Sigmoid colon (tissue), 7 donors: Measurements from ENCODE around the gene UBE2S. TPM values are rescaled to one million over a fixed set of nuclear protein-coding genes. Genes with fewer than 3 reads are reported as not detected.
"Not testable (repeated sequence)": the region's sequence is repeated elsewhere in the genome, so short reads cannot be mapped to it uniquely, and the experiment has no call there.

ENCODE experiments used
- DNase-seq: peaks from one replicate; pipeline ENCODE4 v3.0.0-alpha.2; 2019
- H3K27ac ChIP-seq, 4 donors: fragments of 200-600 bp; sonication (generic); one replicate each; pipeline ENCODE4 v1.5.1; 2016 to 2019; ENCODE audit warnings: mild to moderate bottlenecking in 1 of 4
- H3K27me3 ChIP-seq, 3 donors: fragments of 200-600 bp; sonication (generic); one replicate each; pipeline ENCODE4 v1.5.1; 2019; ENCODE audit warnings: mild to moderate bottlenecking in 1 of 3
- H3K36me3 ChIP-seq, 4 donors: fragments of 200-600 bp; sonication (generic); one replicate each; pipeline ENCODE4 v1.5.1; 2016 to 2019
- H3K4me1 ChIP-seq, 4 donors: fragments of 200-600 bp; sonication (generic); one replicate each; pipeline ENCODE4 v1.5.1; 2017 to 2019
- H3K4me3 ChIP-seq, 4 donors: fragments of 200-600 bp; sonication (generic); one replicate each; pipeline ENCODE4 v1.5.1; 2017 to 2019; ENCODE audit warnings: mild to moderate bottlenecking in 2 of 4, moderate library complexity in 1 of 4
- H3K9me3 ChIP-seq, 4 donors: fragments of 200-600 bp in 3 of 4; sonication (generic) in 3 of 4; one replicate each; pipeline versions ENCODE4 v1.5.1 to v1.6.1; 2013 to 2019
- EP300 ChIP-seq, 4 donors: sonication (generic); formaldehyde crosslinking; IDR thresholded peaks; one replicate each; pipeline ENCODE4 v1.6.1; 2017; ENCODE audit warnings: antibody characterized with exemption in 4 of 4
- POLR2A ChIP-seq, 2 donors: fragments of 450-650 bp; IDR thresholded peaks; one replicate each; pipeline ENCODE4 v1.6.1; 2016; ENCODE audit warnings: antibody characterized with exemption in 2 of 2, mild to moderate bottlenecking in 2 of 2, moderate library complexity in 2 of 2
- POLR2AphosphoS5 ChIP-seq, 4 donors: sonication (generic); formaldehyde crosslinking; IDR thresholded peaks; one replicate each; pipeline ENCODE4 v1.6.1; 2017; ENCODE audit warnings: antibody characterized with exemption in 4 of 4
- WGBS, 2 donors: extraction: QIAGEN DNeasy Blood & Tissue Kit; methylation state at CpG; one replicate each; pipeline ENCODE4 v1.1.7; 2013; 5-methylcytosine and 5-hydroxymethylcytosine counted together
- intact Hi-C: fragments of 100-400 bp; cut with DNase I; formaldehyde crosslinking; loops from one replicate; pipeline ENCODE4 v1.15.1; 2023
- polyA plus RNA-seq, 3 donors: library from polyadenylated mRNA; stranded (reverse); fragments of 200-250 nt; gene quantifications; one replicate each; pipeline ENCODE4 v1.2.3, GENCODE V29; 2013
- total RNA-seq, 4 donors: library from RNA; depleted of rRNA; stranded (reverse); fragments of >200 nt; gene quantifications; one replicate each; pipeline ENCODE4 v1.1.0, GENCODE V29; 2016
- TF ChIP-seq, protein P1 (sequence below), 4 experiments: fragments of 450-650 bp in 3 of 4; fragments of 200-600 bp in 1 of 4; IDR thresholded peaks; one replicate each; pipeline ENCODE4 v1.5.1; 2016 to 2019; ENCODE audit warnings: antibody characterized with exemption in 4 of 4, mild to moderate bottlenecking in 3 of 4, moderate library complexity in 2 of 4
- donor health status: healthy with polysubstance abuse.
- donor health status: Bipolar disorder and iron deficiency.
- donor health status: healthy.

Gene UBE2S
- total and polyA plus RNA-seq, 7 donors: 6.6 to 32.6 (median 16.2) TPM

DNA sequence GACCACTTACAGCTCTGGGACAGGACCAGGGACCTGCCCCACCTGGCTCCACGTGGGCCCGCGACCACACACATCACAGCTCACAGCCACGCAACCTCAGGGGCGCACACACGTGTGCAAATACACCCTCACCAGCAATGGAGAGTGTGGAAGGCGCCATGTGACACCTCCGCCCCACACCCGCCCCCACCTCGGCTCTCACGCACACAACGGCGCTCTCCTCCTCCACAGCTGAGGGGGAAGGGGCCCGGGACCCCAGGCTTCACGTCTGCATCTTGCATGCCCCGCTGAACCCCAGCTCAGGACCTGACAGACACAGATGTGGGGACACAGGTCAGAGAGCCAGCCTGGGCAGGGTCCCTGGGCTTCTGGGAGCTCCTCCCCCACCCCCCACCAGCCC, 41.9 kb upstream of the UBE2S start:
- intact Hi-C loops: no loop called here
- WGBS, 2 donors: 30 to 36% methylated on average over 16 of the region's 16 CpGs

DNA sequence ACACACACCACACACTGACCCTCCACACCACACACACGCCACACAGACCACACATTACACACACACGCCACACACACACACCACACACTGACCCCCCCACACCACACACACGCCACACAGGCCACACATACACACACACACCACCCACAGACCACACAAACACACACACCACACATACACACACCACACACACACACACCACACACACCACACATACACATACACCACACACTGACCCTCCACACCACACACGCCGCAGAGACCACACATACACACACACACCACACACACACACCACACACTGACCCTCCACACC, 40.5 kb upstream of the UBE2S start:
- peaks cover 45 to 70% (median 51%) of the 10 kb centered on the region in 3 donors for H3K27me3 ChIP-seq
- DNase-seq, intact Hi-C loops: not testable (repeated sequence)

More for the DNA sequence above, 41.9 kb upstream of the UBE2S start:
- peaks cover 0 to 23% (median 22%) of the 10 kb centered on the region in 4 donors for H3K4me1 ChIP-seq
- H3K4me3 ChIP-seq: no peak overlapping the region
- no peak for DNase-seq
- H3K9me3 ChIP-seq: no peaks in the 10 kb centered on the region
- TF ChIP-seq POLR2AphosphoS5 (IDR thresholded peaks at IDR 0.05) (no peak), EP300 (IDR thresholded peaks at IDR 0.05) (no peak), POLR2A (IDR thresholded peaks at IDR 0.05) (no peak)
- TF ChIP-seq, protein P1, sequence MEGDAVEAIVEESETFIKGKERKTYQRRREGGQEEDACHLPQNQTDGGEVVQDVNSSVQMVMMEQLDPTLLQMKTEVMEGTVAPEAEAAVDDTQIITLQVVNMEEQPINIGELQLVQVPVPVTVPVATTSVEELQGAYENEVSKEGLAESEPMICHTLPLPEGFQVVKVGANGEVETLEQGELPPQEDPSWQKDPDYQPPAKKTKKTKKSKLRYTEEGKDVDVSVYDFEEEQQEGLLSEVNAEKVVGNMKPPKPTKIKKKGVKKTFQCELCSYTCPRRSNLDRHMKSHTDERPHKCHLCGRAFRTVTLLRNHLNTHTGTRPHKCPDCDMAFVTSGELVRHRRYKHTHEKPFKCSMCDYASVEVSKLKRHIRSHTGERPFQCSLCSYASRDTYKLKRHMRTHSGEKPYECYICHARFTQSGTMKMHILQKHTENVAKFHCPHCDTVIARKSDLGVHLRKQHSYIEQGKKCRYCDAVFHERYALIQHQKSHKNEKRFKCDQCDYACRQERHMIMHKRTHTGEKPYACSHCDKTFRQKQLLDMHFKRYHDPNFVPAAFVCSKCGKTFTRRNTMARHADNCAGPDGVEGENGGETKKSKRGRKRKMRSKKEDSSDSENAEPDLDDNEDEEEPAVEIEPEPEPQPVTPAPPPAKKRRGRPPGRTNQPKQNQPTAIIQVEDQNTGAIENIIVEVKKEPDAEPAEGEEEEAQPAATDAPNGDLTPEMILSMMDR (IDR thresholded peaks at IDR 0.05): no peak
- no peak overlapping the region for H3K27ac ChIP-seq
- H3K27me3 ChIP-seq: peaks cover 33 to 56% (median 37%) of the 10 kb centered on the region in 3 donors
- H3K36me3 ChIP-seq: peaks cover 0 to 7% (median 0%) of the 10 kb centered on the region in 4 donors

DNA sequence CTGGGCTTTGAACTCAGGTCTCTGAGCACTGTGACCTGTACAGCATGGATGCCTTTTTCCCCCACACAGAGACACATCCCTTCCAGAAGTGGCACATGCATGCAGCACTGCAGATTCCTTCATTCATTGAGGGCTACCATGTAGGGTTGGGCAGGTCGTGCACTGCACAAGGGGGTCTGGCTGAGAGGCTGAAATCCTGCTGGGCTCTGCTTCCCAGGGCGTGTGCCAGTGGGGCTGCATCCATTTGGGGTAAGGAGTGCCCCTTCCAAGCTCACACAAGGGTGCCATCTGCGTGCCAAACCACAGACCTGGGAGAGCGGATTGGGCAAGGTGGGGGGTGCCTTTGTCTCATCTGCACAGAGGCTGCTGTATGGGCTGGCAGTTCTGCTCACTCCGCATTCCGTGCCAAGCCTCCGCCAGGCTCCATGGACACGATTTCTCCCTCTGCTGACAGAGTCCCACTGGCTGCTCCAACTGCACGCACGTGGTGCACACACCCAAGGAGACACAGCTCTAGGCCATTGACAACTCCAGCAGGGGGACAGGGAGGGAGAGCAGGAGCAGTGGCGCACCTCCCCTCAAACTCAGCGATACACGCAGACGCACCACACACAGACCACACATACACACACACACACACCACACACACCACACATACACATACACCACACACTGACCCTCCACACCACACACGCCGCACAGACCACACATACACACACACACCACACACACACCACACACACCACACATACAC, 40.0 kb upstream of the UBE2S start:
- Histone ChIP-seq H3K4me3 (no peak overlapping the region), H3K36me3 (no peaks in the 10 kb centered on the region), H3K9me3 (no peaks in the 10 kb centered on the region), H3K27me3 (peaks cover 49 to 71% (median 54%) of the 10 kb centered on the region in 3 donors), H3K4me1 (peaks cover 0 to 22% (median 21%) of the 10 kb centered on the region in 4 donors), H3K27ac (no peak overlapping the region)
- TF ChIP-seq POLR2AphosphoS5 (IDR thresholded peaks at IDR 0.05): no peak
- no peak for TF ChIP-seq EP300 (IDR thresholded peaks at IDR 0.05)
- TF ChIP-seq POLR2A (IDR thresholded peaks at IDR 0.05): no peak
- TF ChIP-seq, protein P1 (IDR thresholded peaks at IDR 0.05): no peak
- intact Hi-C loops: no loop called here
- 27 to 43% methylated on average over 16 of the region's 16 CpGs for WGBS, 2 donors
- DNase-seq: no peak

More for the DNA sequence above, 40.5 kb upstream of the UBE2S start:
- not testable (repeated sequence) for H3K9me3 ChIP-seq, H3K4me3 ChIP-seq, H3K36me3 ChIP-seq, H3K27ac ChIP-seq
- H3K4me1 ChIP-seq: peaks cover 0 to 23% (median 21%) of the 10 kb centered on the region in 4 donors
- WGBS, 2 donors: 79 to 94% methylated on average over 5 of the region's 5 CpGs

DNA sequence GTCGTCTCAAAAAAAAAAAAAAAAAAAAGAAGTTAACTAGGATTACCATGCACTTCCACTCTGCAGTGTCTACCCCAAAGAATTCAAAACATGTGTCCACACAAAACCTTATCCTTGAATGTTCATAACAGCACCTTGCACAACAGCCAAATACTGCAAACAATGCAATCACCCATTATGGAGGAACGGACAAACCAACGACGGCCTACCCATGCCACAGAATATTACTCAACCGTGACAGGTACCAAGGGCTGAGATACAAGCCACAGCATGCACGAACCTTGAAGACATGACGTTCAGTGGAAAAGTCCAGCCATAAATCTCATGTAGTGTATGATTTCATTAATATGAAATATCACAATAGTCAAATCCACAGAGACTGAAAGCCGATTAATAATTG, 38.5 kb upstream of the UBE2S start:
- H3K9me3 ChIP-seq: no peaks in the 10 kb centered on the region
- no peak for DNase-seq
- no peak overlapping the region for H3K4me3 ChIP-seq
- H3K27me3 ChIP-seq: peaks cover 47 to 71% (median 52%) of the 10 kb centered on the region in 3 donors
- peaks cover 0 to 18% (median 17%) of the 10 kb centered on the region in 4 donors for H3K4me1 ChIP-seq
- no peaks in the 10 kb centered on the region for H3K36me3 ChIP-seq
- TF ChIP-seq, protein P1 (IDR thresholded peaks at IDR 0.05): no peak
- TF ChIP-seq POLR2AphosphoS5 (IDR thresholded peaks at IDR 0.05) (no peak), POLR2A (IDR thresholded peaks at IDR 0.05) (no peak), EP300 (IDR thresholded peaks at IDR 0.05) (no peak)
- no peak overlapping the region for H3K27ac ChIP-seq
- 65 to 70% methylated on average over 8 of the region's 8 CpGs for WGBS, 2 donors
- intact Hi-C loops: no loop called here

DNA sequence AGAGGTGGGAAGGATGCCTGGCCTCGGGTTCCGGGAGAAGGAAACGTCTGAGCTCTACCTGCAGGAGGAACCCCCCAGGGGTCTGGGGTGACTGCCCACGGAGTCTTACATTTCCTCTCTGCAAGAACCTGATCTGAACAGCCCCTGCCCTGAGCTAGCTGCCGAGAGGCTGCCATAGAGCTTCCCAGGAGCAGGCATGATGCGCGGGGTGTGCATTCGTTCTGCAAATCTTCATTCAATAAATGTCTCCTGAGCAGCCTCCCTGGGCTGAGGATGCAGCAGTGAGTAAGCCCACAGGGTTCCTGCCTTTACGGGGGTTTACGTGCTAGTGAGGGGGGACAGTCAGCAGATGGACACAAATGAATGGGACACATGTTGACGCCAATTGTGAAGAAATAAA, 37.1 kb upstream of the UBE2S start:
- no peak overlapping the region for H3K27ac ChIP-seq
- DNase-seq: no peak
- no peak overlapping the region for H3K4me3 ChIP-seq
- H3K36me3 ChIP-seq: no peaks in the 10 kb centered on the region
- peaks cover 0 to 25% (median 21%) of the 10 kb centered on the region in 4 donors for H3K4me1 ChIP-seq
- intact Hi-C loops: no loop called here
- peaks cover 53 to 75% (median 58%) of the 10 kb centered on the region in 3 donors for H3K27me3 ChIP-seq
- 46 to 47% methylated on average over 11 of the region's 11 CpGs for WGBS, 2 donors
- TF ChIP-seq, protein P1 (IDR thresholded peaks at IDR 0.05): no peak
- TF ChIP-seq POLR2A (IDR thresholded peaks at IDR 0.05): no peak
- no peak for TF ChIP-seq POLR2AphosphoS5 (IDR thresholded peaks at IDR 0.05)
- TF ChIP-seq EP300 (IDR thresholded peaks at IDR 0.05): no peak
- H3K9me3 ChIP-seq: no peaks in the 10 kb centered on the region
